Gastrocnemius medialis (tissue), 4 donors: ENCODE results near the gene EME2.

ENCODE experiments used
- POLR2A ChIP-seq, 2 donors: fragments of 450-650 bp; IDR thresholded peaks; one replicate each; pipeline ENCODE4 v1.6.1; 2017; ENCODE audit warnings: antibody characterized with exemption in 2 of 2, mild to moderate bottlenecking in 2 of 2, moderate library complexity in 2 of 2
- TF ChIP-seq, protein P1 (sequence below), 5 experiments: fragments of 450-650 bp in 3 of 5; fragments of 200-600 bp in 2 of 5; sonication (generic) in 2 of 5; IDR thresholded peaks in 4 of 5; conservative IDR thresholded peaks in 1 of 5; 1 replicate in 4 of 5; 2 replicates in 1 of 5; pipeline ENCODE4 v1.5.1; 2016 to 2019; ENCODE audit warnings: antibody characterized with exemption in 5 of 5, mild to moderate bottlenecking in 3 of 5, moderate library complexity in 3 of 5

- TF ChIP-seq, protein P1, sequence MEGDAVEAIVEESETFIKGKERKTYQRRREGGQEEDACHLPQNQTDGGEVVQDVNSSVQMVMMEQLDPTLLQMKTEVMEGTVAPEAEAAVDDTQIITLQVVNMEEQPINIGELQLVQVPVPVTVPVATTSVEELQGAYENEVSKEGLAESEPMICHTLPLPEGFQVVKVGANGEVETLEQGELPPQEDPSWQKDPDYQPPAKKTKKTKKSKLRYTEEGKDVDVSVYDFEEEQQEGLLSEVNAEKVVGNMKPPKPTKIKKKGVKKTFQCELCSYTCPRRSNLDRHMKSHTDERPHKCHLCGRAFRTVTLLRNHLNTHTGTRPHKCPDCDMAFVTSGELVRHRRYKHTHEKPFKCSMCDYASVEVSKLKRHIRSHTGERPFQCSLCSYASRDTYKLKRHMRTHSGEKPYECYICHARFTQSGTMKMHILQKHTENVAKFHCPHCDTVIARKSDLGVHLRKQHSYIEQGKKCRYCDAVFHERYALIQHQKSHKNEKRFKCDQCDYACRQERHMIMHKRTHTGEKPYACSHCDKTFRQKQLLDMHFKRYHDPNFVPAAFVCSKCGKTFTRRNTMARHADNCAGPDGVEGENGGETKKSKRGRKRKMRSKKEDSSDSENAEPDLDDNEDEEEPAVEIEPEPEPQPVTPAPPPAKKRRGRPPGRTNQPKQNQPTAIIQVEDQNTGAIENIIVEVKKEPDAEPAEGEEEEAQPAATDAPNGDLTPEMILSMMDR (IDR thresholded peaks at IDR 0.05 in 4 of 5, conservative IDR thresholded peaks at IDR 0.05 in 1 of 5): no peak
- no peak for TF ChIP-seq POLR2A (IDR thresholded peaks at IDR 0.05)
Measured at GRCh38 chr16:1808691-1809090, 36.1 kb downstream of the EME2 start.
